CD4-positive, alpha-beta T cell treated with Interleukin-10 for 1 hour (primary cell): Measurements from ENCODE around the gene UPF3A.

Experiments
- DNase-seq: peaks from one replicate; pipeline ENCODE4 v3.0.0-alpha.2; 2020

The UPF3A gene

GRCh38 chr13:114264886-114265611, 16.4 kb upstream of the UPF3A start:
- no peak for DNase-seq

- no peak for DNase-seq
Observed at GRCh38 chr13:114266241-114266640, 15.2 kb upstream of the UPF3A start.

GRCh38 chr13:114268344-114269280, 12.8 kb upstream of the UPF3A start:
- peak; percentile 45 for DNase-seq

- DNase-seq = no peak
Observed at GRCh38 chr13:114269281-114269770, 12.1 kb upstream of the UPF3A start.

GRCh38 chr13:114272977-114273376, 8.4 kb upstream of the UPF3A start:
- no peak for DNase-seq

- no peak for DNase-seq
Observed at GRCh38 chr13:114275304-114275703, 6.1 kb upstream of the UPF3A start.

- DNase-seq = no peak
Observed at GRCh38 chr13:114279146-114279545, 2.3 kb upstream of the UPF3A start.

GRCh38 chr13:114279758-114280355, 1.5 kb upstream of the UPF3A start:
- DNase-seq = no peak

GRCh38 chr13:114282041-114282670, 755 bp downstream of the UPF3A start:
- no peak for DNase-seq

GRCh38 chr13:114283576-114283975, 2.2 kb downstream of the UPF3A start:
- no peak for DNase-seq

GRCh38 chr13:114284680-114285079, 3.3 kb downstream of the UPF3A start:
- no peak for DNase-seq

GRCh38 chr13:114285166-114285808, 3.9 kb downstream of the UPF3A start:
- no peak for DNase-seq

- no peak for DNase-seq
Observed at GRCh38 chr13:114286808-114287207, 5.4 kb downstream of the UPF3A start.

- DNase-seq = no peak
Observed at GRCh38 chr13:114288157-114288591, 6.8 kb downstream of the UPF3A start.

GRCh38 chr13:114296448-114296847, 15.0 kb downstream of the UPF3A start:
- DNase-seq = no peak

- no peak for DNase-seq
Observed at GRCh38 chr13:114296902-114297301, 15.5 kb downstream of the UPF3A start.

GRCh38 chr13:114298866-114299265, 17.5 kb downstream of the UPF3A start:
- DNase-seq = no peak

- DNase-seq = no peak
Observed at GRCh38 chr13:114299604-114300305, 18.4 kb downstream of the UPF3A start.

- no peak for DNase-seq
Observed at GRCh38 chr13:114303700-114304327, 22.4 kb downstream of the UPF3A start.

GRCh38 chr13:114304346-114305034, 23.1 kb downstream of the UPF3A start:
- no peak for DNase-seq

- DNase-seq = no peak
Observed at GRCh38 chr13:114309086-114309485, 27.7 kb downstream of the UPF3A start.
